Vagina (tissue), 2 donors: ENCODE data around the gene ABCA7. TPM values are rescaled to one million over a fixed set of nuclear protein-coding genes. Genes with fewer than 3 reads are reported as not detected.

ENCODE experiments used
- DNase-seq, 2 donors: peaks; one replicate each; pipeline ENCODE4 v3.0.0-alpha.2; 2017; ENCODE audit errors: extremely low spot score in 2 of 2
- H3K27ac ChIP-seq: fragments of 200-600 bp; sonication (generic); one replicate; pipeline ENCODE4 v1.5.1; 2019
- H3K27me3 ChIP-seq: fragments of 200-600 bp; sonication (generic); one replicate; pipeline ENCODE4 v1.5.1; 2019
- H3K36me3 ChIP-seq, 2 donors: fragments of 200-600 bp; sonication (generic); one replicate each; pipeline ENCODE4 v1.5.1; 2017 to 2019
- H3K4me1 ChIP-seq: fragments of 200-600 bp; sonication (generic); one replicate; pipeline ENCODE4 v1.5.1; 2019
- H3K4me3 ChIP-seq, 2 donors: fragments of 200-600 bp; sonication (generic); 1 replicate in 1 of 2; 2 replicates in 1 of 2; pipeline ENCODE4 v1.5.1; 2016 to 2019
- H3K9me3 ChIP-seq: fragments of 200-600 bp; sonication (generic); one replicate; pipeline ENCODE4 v1.5.1; 2019
- CTCF ChIP-seq, 3 experiments: fragments of 450-650 bp in 2 of 3; fragments of 200-600 bp in 1 of 3; sonication (generic) in 1 of 3; IDR thresholded peaks; one replicate each; pipeline ENCODE4 v1.5.1; 2017 to 2019; ENCODE audit warnings: antibody characterized with exemption in 3 of 3, mild to moderate bottlenecking in 2 of 3, moderate library complexity in 2 of 3
- POLR2A ChIP-seq, 2 donors: fragments of 450-650 bp; IDR thresholded peaks; one replicate each; pipeline ENCODE4 v1.6.1; 2017; ENCODE audit warnings: antibody characterized with exemption in 2 of 2, mild to moderate bottlenecking in 2 of 2, moderate library complexity in 2 of 2
- POLR2AphosphoS5 ChIP-seq, 2 donors: sonication (generic); formaldehyde crosslinking; IDR thresholded peaks; one replicate each; pipeline ENCODE4 v1.9.0; 2017; ENCODE audit warnings: antibody characterized with exemption in 2 of 2, mild to moderate bottlenecking in 2 of 2, low read depth in 1 of 2; ENCODE audit not compliant: insufficient read depth in 1 of 2
- intact Hi-C: fragments of 100-400 bp; cut with DNase I; formaldehyde crosslinking; loops from one replicate; pipeline ENCODE4 v1.15.1; 2023
- total RNA-seq: library from RNA; depleted of rRNA; stranded (reverse); fragments of >200 nt; gene quantifications from one replicate; pipeline ENCODE4 v1.2.3, GENCODE V29; 2016

The ABCA7 gene
- total RNA-seq, 1 donor from 2014 or later = 29.5 TPM

GRCh38 chr19:995051-995827 lies 44.7 kb upstream of the ABCA7 start:
- no peak for DNase-seq
- Histone ChIP-seq H3K36me3 (peaks cover 0 to 19% of the 10 kb centered on the region in 2 donors), H3K27me3 (peaks cover 10% of the 10 kb centered on the region), H3K9me3 (no peaks in the 10 kb centered on the region), H3K27ac (no peak overlapping the region), H3K4me1 (peaks cover 15% of the 10 kb centered on the region), H3K4me3 (no peak overlapping the region)
- intact Hi-C loops = no loop called here
- TF ChIP-seq POLR2AphosphoS5 (IDR thresholded peaks at IDR 0.05; ENCODE audit: insufficient read depth in 1 of 2, low read depth in 1 of 2) = no peak
- no peak for TF ChIP-seq POLR2A (IDR thresholded peaks at IDR 0.05)
- no peak for TF ChIP-seq CTCF (IDR thresholded peaks at IDR 0.05)

- TF ChIP-seq POLR2AphosphoS5 (IDR thresholded peaks at IDR 0.05; ENCODE audit: insufficient read depth in 1 of 2, low read depth in 1 of 2) (peak in 1 of 2 donors; percentile 47), CTCF (IDR thresholded peaks at IDR 0.05) (no peak)
- Histone ChIP-seq H3K27me3 (peaks cover 10% of the 10 kb centered on the region), H3K9me3 (no peaks in the 10 kb centered on the region), H3K27ac (no peak overlapping the region), H3K36me3 (peaks cover 0 to 13% of the 10 kb centered on the region in 2 donors), H3K4me3 (peak overlapping the region in 1 of 2 donors; percentile 11), H3K4me1 (peaks cover 22% of the 10 kb centered on the region)
- intact Hi-C loops = no loop called here
- no peak for DNase-seq
Observed at GRCh38 chr19:996051-996838, 43.7 kb upstream of the ABCA7 start.

DNA sequence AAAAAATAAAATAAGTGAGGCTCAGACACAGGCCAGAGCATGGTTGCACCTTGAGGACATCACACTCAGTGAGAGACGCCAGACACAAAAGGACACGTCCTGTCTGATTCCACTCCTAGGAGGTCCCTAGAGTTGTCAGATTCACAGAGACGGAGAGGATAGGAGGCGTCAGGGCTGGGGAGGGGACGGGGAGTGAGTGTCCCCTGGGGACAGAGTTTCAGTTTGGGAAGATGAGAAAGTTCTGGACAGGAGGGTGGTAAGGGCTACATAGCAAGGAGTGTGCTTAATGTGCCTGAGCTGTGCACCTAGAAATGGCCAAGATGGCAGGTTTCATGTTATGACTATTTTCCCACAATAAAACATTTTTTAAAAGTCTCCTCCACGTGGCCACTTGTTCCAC lies 41.8 kb upstream of the ABCA7 start:
- peaks cover 0 to 5% of the 10 kb centered on the region in 2 donors for H3K36me3 ChIP-seq
- H3K4me1 ChIP-seq = peaks cover 27% of the 10 kb centered on the region
- no peaks in the 10 kb centered on the region for H3K9me3 ChIP-seq
- no peak for DNase-seq
- intact Hi-C loops = no loop called here
- no peak overlapping the region for H3K27ac ChIP-seq
- TF ChIP-seq POLR2AphosphoS5 (IDR thresholded peaks at IDR 0.05; ENCODE audit: insufficient read depth in 1 of 2, low read depth in 1 of 2) (no peak), CTCF (IDR thresholded peaks at IDR 0.05) (no peak), POLR2A (IDR thresholded peaks at IDR 0.05) (no peak)
- H3K27me3 ChIP-seq = peaks cover 10% of the 10 kb centered on the region
- H3K4me3 ChIP-seq = no peak overlapping the region

- no peak for DNase-seq
- Histone ChIP-seq H3K27ac (no peak overlapping the region), H3K4me1 (peaks cover 27% of the 10 kb centered on the region), H3K9me3 (no peaks in the 10 kb centered on the region), H3K27me3 (peaks cover 10% of the 10 kb centered on the region), H3K4me3 (no peak overlapping the region), H3K36me3 (peaks cover 0 to 2% of the 10 kb centered on the region in 2 donors)
- TF ChIP-seq POLR2AphosphoS5 (IDR thresholded peaks at IDR 0.05; ENCODE audit: insufficient read depth in 1 of 2, low read depth in 1 of 2) (no peak), POLR2A (IDR thresholded peaks at IDR 0.05) (no peak), CTCF (IDR thresholded peaks at IDR 0.05) (no peak)
- intact Hi-C loops = no loop called here
Observed at GRCh38 chr19:999379-999719, 40.6 kb upstream of the ABCA7 start.

DNA sequence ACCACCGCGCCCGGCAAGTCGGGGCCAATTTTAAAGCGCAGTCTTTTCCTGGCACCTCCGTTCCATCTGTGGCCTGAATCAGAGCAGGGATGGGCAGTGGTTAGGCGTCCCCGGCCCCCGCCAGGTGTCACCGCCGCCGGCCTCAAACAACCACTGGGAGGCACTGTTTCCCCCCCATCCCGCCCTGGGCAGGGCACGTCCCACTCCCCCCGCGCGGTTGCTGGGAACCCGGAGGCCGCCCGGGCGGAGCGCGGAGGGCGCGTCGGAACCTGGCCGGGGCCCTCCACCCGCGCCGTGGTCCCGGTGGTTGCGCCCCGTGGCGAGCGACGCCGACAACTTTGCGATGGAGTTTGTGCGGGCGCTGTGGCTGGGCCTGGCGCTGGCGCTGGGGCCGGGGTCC lies 39.8 kb upstream of the ABCA7 start, which contains the start of gene GRIN3B:
GRIN3B (plus strand) TSS at position 325 of the 400 bp plus-strand sequence; CDS start at position 344, 19 bp downstream.
- Histone ChIP-seq H3K4me1 (peaks cover 27% of the 10 kb centered on the region), H3K4me3 (peak within 1 kb of the TSS in 1 of 2 donors; percentile 33)

More for the DNA sequence above, 39.8 kb upstream of the ABCA7 start, which contains the start of gene GRIN3B:
- intact Hi-C loops = no loop called here
- H3K9me3 ChIP-seq = no peaks in the 10 kb centered on the region
- TF ChIP-seq CTCF (IDR thresholded peaks at IDR 0.05) = peak in 2 of 3 experiments; percentile 3 to 21
- TF ChIP-seq POLR2AphosphoS5 (IDR thresholded peaks at IDR 0.05; ENCODE audit: insufficient read depth in 1 of 2, low read depth in 1 of 2) = no peak
- no peak for TF ChIP-seq POLR2A (IDR thresholded peaks at IDR 0.05)
- H3K27me3 ChIP-seq = peaks cover 10% of the 10 kb centered on the region
- no peak within 1 kb of the TSS for H3K27ac ChIP-seq
- DNase-seq = no peak
- no peaks in the 10 kb centered on the region for H3K36me3 ChIP-seq
